Left lung (tissue), 10 donors: ENCODE data around the gene PRICKLE3. TPM values are rescaled to one million over a fixed set of nuclear protein-coding genes. Genes with fewer than 3 reads are reported as not detected.

Experiments used
- ATAC-seq: fragments of 200-7000 bp; cut with Tn5 transposase; one replicate; pipeline ENCODE4 v1.9.1; 2020; ENCODE audit warnings: moderate library complexity
- DNase-seq, 4 donors: peaks; one replicate each; pipeline ENCODE4 v3.0.0-alpha.2; 2013 to 2020
- H3K27ac ChIP-seq, 2 donors: fragments of 200-600 bp; sonication (generic) in 1 of 2; one replicate each; pipeline versions ENCODE4 v1.5.0 to v1.8.0; 2020 to 2021
- H3K27me3 ChIP-seq, 2 donors: fragments of 200-600 bp; sonication (generic) in 1 of 2; one replicate each; pipeline versions ENCODE4 v1.5.0 to v1.8.0; 2020 to 2021
- H3K36me3 ChIP-seq, 2 donors: fragments of 200-600 bp; sonication (generic) in 1 of 2; one replicate each; pipeline versions ENCODE4 v1.5.0 to v1.8.0; 2020 to 2021
- H3K4me1 ChIP-seq, 2 donors: fragments of 200-600 bp; one replicate each; pipeline ENCODE4 v1.8.0; 2021
- H3K4me3 ChIP-seq, 2 donors: fragments of 200-600 bp; sonication (generic) in 1 of 2; one replicate each; pipeline versions ENCODE4 v1.5.0 to v1.8.0; 2020 to 2021; ENCODE audit warnings: mild to moderate bottlenecking in 1 of 2
- H3K9me3 ChIP-seq, 2 donors: fragments of 200-600 bp; sonication (generic) in 1 of 2; one replicate each; pipeline versions ENCODE4 v1.5.0 to v1.8.0; 2020 to 2021
- intact Hi-C, 2 donors: fragments of 100-400 bp; cut with DNase I; formaldehyde crosslinking; loops; one replicate each; pipeline versions ENCODE4 v1.11.2 to v1.14.2; 2022
- polyA plus RNA-seq, 6 donors: library from polyadenylated mRNA; unstranded; fragments of 120-200 nt; gene quantifications; one replicate each; pipeline ENCODE4 v1.2.1, GENCODE V29; 2013; ENCODE audit not compliant: insufficient read length in 6 of 6
- total RNA-seq, 2 donors: library from RNA; stranded (reverse); fragmentation: NEBNext Ultra II Directional; extraction: Animal tissue kit (Norgen Biotek cat#: 25700); gene quantifications; one replicate each; pipeline ENCODE4 v1.2.1, GENCODE V29; 2021
- TF ChIP-seq, protein P1 (sequence below), 2 donors: fragments of 200-600 bp; sonication (generic) in 1 of 2; IDR thresholded peaks; one replicate each; pipeline versions ENCODE4 v1.5.0 to v1.8.0; 2021; ENCODE audit warnings: antibody characterized with exemption in 2 of 2
- donor health status: DM: no; HTN: yes; CAD: no.
- donor health status: DM: no; HTN: no; CAD: no.

The PRICKLE3 gene
- total and polyA plus RNA-seq, 8 donors: 5.5 to 17.6 (median 5.8) TPM

DNA sequence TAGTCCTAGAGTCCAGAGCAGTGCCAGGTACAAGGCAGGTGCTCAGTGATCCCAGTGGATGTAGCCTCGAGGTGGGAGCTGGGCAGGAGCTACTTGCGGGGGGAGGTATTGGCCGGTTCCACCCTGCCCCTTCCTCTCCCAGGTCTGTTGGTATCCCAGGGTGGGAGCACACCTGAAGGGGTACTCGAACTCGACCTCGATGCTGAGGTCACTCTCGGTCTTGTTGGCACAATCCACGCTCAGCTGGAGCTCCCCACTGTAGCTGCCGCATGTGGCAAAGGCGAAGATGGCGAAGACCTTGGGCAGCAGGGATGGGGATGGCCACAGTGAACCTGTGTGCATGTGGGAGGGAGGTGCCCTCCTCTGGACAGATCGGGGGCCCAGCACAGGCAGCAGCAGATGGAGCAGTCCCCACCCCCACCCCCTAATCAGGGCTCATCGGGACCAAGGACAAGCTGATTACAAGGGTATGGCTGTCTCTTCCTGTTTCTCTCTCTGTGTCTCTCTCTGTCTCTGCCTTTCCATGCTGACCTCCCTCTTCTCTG lies 11.4 kb upstream of the PRICKLE3 start:
- Histone ChIP-seq H3K36me3 (no peaks in the 10 kb centered on the region), H3K4me3 (no peak overlapping the region), H3K9me3 (no peaks in the 10 kb centered on the region), H3K27ac (no peak overlapping the region), H3K4me1 (no peaks in the 10 kb centered on the region), H3K27me3 (no peaks in the 10 kb centered on the region)
- TF ChIP-seq, protein P1, sequence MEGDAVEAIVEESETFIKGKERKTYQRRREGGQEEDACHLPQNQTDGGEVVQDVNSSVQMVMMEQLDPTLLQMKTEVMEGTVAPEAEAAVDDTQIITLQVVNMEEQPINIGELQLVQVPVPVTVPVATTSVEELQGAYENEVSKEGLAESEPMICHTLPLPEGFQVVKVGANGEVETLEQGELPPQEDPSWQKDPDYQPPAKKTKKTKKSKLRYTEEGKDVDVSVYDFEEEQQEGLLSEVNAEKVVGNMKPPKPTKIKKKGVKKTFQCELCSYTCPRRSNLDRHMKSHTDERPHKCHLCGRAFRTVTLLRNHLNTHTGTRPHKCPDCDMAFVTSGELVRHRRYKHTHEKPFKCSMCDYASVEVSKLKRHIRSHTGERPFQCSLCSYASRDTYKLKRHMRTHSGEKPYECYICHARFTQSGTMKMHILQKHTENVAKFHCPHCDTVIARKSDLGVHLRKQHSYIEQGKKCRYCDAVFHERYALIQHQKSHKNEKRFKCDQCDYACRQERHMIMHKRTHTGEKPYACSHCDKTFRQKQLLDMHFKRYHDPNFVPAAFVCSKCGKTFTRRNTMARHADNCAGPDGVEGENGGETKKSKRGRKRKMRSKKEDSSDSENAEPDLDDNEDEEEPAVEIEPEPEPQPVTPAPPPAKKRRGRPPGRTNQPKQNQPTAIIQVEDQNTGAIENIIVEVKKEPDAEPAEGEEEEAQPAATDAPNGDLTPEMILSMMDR (IDR thresholded peaks at IDR 0.05): no peak
- no peak for ATAC-seq
- no peak for DNase-seq
- intact Hi-C loops: no loop called here

DNA sequence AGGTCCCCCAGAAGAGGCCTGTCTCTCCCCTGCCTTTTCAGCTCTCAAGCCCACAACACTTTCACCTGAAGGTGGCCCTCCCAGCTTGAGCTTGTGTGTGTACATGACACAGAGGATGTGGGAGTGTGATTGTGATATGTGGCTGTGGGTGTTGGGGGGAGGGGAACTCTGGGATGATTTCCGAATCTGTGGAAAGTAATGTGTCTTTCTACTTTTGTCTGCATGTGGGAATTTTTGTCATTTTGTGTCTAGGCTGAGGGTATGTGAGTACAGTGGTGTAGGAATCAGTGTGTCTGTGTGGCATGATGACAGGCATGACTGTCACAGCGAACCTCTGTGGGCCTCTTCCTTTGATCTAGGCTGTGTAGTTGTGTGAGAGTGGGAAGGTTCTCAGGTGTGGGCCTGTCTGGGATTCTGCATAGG lies 7.4 kb upstream of the PRICKLE3 start:
- no peak for ATAC-seq
- no peak overlapping the region for H3K27ac ChIP-seq
- no peaks in the 10 kb centered on the region for H3K36me3 ChIP-seq
- H3K4me3 ChIP-seq: no peak overlapping the region
- H3K9me3 ChIP-seq: no peaks in the 10 kb centered on the region
- H3K27me3 ChIP-seq: no peaks in the 10 kb centered on the region
- peaks cover 0 to 9% of the 10 kb centered on the region in 2 donors for H3K4me1 ChIP-seq
- no peak for DNase-seq
- intact Hi-C loops: no loop called here
- TF ChIP-seq, protein P1 (IDR thresholded peaks at IDR 0.05): no peak

DNA sequence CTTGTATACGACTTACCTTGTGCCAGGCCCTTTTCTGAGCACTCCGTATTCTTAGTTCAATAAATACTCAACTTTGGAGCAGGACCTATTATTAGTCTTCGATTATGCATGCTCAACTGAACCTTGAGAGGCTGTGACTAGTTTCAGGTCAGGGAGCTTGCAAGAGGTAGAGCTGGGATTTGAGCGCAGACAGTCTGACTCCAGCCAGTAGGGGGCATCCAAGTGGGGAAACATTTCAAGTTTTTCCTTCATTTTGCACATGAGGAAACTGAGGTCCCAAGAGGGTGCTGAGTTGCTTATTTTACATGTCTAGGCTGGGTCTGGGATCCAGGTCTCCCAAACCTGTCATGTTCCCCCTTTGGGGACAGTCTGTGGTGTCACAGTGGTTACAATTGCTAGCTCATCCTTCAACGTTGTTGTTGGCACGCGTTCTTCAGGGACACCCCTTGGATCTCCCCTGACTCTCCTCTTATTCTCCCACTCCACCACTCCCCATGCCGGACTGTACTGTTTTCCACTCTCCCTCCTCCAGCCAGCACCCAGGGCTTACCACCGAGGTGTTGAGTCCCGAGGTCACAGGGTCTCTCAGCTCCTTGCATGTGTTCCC lies 6.7 kb upstream of the PRICKLE3 start:
- H3K27me3 ChIP-seq: no peaks in the 10 kb centered on the region
- no peak overlapping the region for H3K27ac ChIP-seq
- no peak for ATAC-seq
- intact Hi-C loops: no loop called here
- no peaks in the 10 kb centered on the region for H3K36me3 ChIP-seq
- peaks cover 0 to 9% of the 10 kb centered on the region in 2 donors for H3K4me1 ChIP-seq
- no peaks in the 10 kb centered on the region for H3K9me3 ChIP-seq
- DNase-seq: no peak
- TF ChIP-seq, protein P1 (IDR thresholded peaks at IDR 0.05): peak; percentile 41 to 44
- no peak overlapping the region for H3K4me3 ChIP-seq

DNA sequence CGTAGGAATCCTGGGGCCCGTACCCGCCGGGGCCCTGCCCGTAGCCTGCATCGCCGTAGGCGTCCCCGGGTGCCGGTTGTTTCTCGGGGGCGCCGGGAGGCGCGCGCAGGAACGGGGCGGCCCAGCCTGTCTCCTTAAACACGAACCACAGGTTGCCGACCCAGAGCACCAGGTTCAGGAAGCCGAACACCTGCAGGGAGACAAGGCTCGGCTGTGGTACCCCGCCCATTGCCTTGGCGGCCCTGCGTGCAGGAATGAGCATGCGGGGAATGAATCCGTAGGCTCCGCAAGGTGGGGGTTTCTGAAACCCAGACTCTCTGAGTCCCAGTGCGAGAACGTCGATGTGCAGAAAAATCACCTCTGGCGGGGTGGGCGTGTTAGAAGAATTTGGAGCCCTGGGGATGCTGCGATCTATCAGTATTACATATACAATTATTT lies 5.4 kb upstream of the PRICKLE3 start:
- ATAC-seq (peak; percentile 0), DNase-seq (no peak)

More for the DNA sequence above, 5.4 kb upstream of the PRICKLE3 start:
- Histone ChIP-seq H3K27me3 (no peaks in the 10 kb centered on the region), H3K4me1 (peaks cover 0 to 9% of the 10 kb centered on the region in 2 donors), H3K9me3 (no peaks in the 10 kb centered on the region), H3K27ac (peak overlapping the region; percentile 84 to 93), H3K4me3 (peak overlapping the region; percentile 52 to 60), H3K36me3 (no peaks in the 10 kb centered on the region)
- TF ChIP-seq, protein P1 (IDR thresholded peaks at IDR 0.05): no peak
- intact Hi-C loops: no loop called here
